Measurements from ENCODE around the gene OLIG1. TPM values are rescaled to one million over a fixed set of nuclear protein-coding genes. Genes with fewer than 3 reads are reported as not detected.

OLIG1 gene
- total RNA-seq, 1 experiment from 2014 or later = not detected

- POLR2A ChIA-PET = no interaction called here
- no peak for TF ChIP-seq CTCF (IDR thresholded peaks at IDR 0.05; ENCODE audit: insufficient read depth in 1 of 2, low read depth in 1 of 2, low read length in 1 of 2, severe bottlenecking in 1 of 2, unreplicated experiment in 1 of 2)
- Histone ChIP-seq H3K27me3 (replicated peaks; ENCODE audit: control insufficient read depth, insufficient read depth, low read length) (no peaks in the 10 kb centered on the region), H3K4me1 (no peaks in the 10 kb centered on the region), H3K9me3 (no peaks in the 10 kb centered on the region), H3K4me3 (ENCODE audit: low read depth, low read length) (no peak overlapping the region), H3K36me3 (ENCODE audit: control insufficient read depth, insufficient read depth, low read length) (no peaks in the 10 kb centered on the region)
- intact Hi-C loops (cut with micrococcal nuclease; ENCODE audit: unreplicated experiment) = no loop called here
- no peaks in the 10 kb centered on the region for H3K4me1 Mint-ChIP-seq (ENCODE audit: low read depth, unreplicated experiment)
- DNase-seq = no peak
- H3K27me3 Mint-ChIP-seq (ENCODE audit: insufficient read depth, unreplicated experiment) = peaks cover 24% of the 10 kb centered on the region
- H3K36me3 Mint-ChIP-seq (ENCODE audit: insufficient read depth, unreplicated experiment) = no peaks in the 10 kb centered on the region
- no peaks in the 10 kb centered on the region for H3K9me3 Mint-ChIP-seq (ENCODE audit: unreplicated experiment)
- H3K27ac Mint-ChIP-seq (ENCODE audit: unreplicated experiment) = no peak overlapping the region
- CTCF ChIA-PET = no interaction called here
- no TSS peak for BruUV-seq (replicated peaks)
- no peak overlapping the region for H3K4me3 Mint-ChIP-seq (ENCODE audit: unreplicated experiment)
Measured at GRCh38 chr21:33047231-33047630, 22.7 kb upstream of the OLIG1 start.

DNA sequence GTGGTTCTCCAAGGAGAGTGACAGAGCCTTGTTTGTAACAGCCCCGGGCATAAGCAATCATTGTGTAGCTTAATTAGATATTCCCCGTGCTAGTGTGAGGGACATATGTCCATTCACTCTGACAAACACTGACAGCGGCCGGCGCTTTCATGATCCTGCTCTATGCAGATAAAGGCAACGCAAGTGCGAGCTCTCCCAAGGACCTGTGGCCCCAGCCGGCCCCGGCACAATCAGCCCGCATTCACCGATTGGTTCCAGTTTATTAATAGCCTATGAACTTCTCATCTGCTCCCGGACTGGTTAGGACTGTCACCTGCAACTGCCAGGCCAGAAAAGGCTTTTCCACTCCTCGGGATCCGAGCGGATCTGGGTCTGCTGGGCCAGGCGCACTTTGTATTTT is 18.0 kb upstream of the OLIG1 start:
- CTCF ChIA-PET = no interaction called here
- no peak for TF ChIP-seq CTCF (IDR thresholded peaks at IDR 0.05; ENCODE audit: insufficient read depth in 1 of 2, low read depth in 1 of 2, low read length in 1 of 2, severe bottlenecking in 1 of 2, unreplicated experiment in 1 of 2)

DNA sequence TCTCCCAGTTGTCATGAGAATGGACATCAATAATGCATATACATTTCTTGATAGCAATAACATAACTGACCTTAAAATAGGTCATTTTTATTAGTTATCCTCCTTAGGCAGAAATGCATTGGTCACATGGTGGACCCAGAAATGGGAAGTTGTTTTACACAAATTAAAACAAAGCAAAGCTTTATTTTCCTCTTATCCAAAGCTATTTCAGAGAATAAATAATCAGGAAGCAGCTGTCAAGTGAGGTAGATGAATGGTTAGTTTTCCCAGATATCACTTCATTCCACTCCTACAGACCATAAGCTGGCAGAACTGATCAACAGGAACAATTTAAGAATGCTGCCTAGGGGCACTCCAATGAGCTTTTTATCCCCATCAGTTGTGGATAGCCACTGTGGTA is 16.0 kb upstream of the OLIG1 start:
- peaks cover 19% of the 10 kb centered on the region for H3K27me3 Mint-ChIP-seq (ENCODE audit: insufficient read depth, unreplicated experiment)

More for the DNA sequence above, 18.0 kb upstream of the OLIG1 start:
- Mint-ChIP-seq H3K27me3 (ENCODE audit: insufficient read depth, unreplicated experiment) (peaks cover 19% of the 10 kb centered on the region), H3K4me1 (ENCODE audit: low read depth, unreplicated experiment) (no peaks in the 10 kb centered on the region), H3K36me3 (ENCODE audit: insufficient read depth, unreplicated experiment) (no peaks in the 10 kb centered on the region), H3K4me3 (ENCODE audit: unreplicated experiment) (no peak overlapping the region), H3K9me3 (ENCODE audit: unreplicated experiment) (no peaks in the 10 kb centered on the region), H3K27ac (ENCODE audit: unreplicated experiment) (no peak overlapping the region)
- no peaks in the 10 kb centered on the region for H3K4me1 ChIP-seq
- POLR2A ChIA-PET = no interaction called here
- BruUV-seq (replicated peaks) = no TSS peak
- H3K27me3 ChIP-seq (replicated peaks; ENCODE audit: control insufficient read depth, insufficient read depth, low read length) = no peaks in the 10 kb centered on the region
- intact Hi-C loops (cut with micrococcal nuclease; ENCODE audit: unreplicated experiment) = no loop called here
- H3K4me3 ChIP-seq (ENCODE audit: low read depth, low read length) = no peak overlapping the region
- no peaks in the 10 kb centered on the region for H3K9me3 ChIP-seq
- no peak for DNase-seq
- no peaks in the 10 kb centered on the region for H3K36me3 ChIP-seq (ENCODE audit: control insufficient read depth, insufficient read depth, low read length)

More for the DNA sequence above, 16.0 kb upstream of the OLIG1 start:
- no peak overlapping the region for H3K27ac Mint-ChIP-seq (ENCODE audit: unreplicated experiment)
- H3K36me3 Mint-ChIP-seq (ENCODE audit: insufficient read depth, unreplicated experiment) = no peaks in the 10 kb centered on the region
- no peaks in the 10 kb centered on the region for H3K4me1 ChIP-seq
- ChIA-PET CTCF (no interaction called here), POLR2A (no interaction called here)
- no TSS peak for BruUV-seq (replicated peaks)
- no peak overlapping the region for H3K4me3 Mint-ChIP-seq (ENCODE audit: unreplicated experiment)
- no peaks in the 10 kb centered on the region for H3K9me3 ChIP-seq
- intact Hi-C loops (cut with micrococcal nuclease; ENCODE audit: unreplicated experiment) = no loop called here
- H3K9me3 Mint-ChIP-seq (ENCODE audit: unreplicated experiment) = no peaks in the 10 kb centered on the region
- no peak for TF ChIP-seq CTCF (IDR thresholded peaks at IDR 0.05; ENCODE audit: insufficient read depth in 1 of 2, low read depth in 1 of 2, low read length in 1 of 2, severe bottlenecking in 1 of 2, unreplicated experiment in 1 of 2)
- H3K27me3 ChIP-seq (replicated peaks; ENCODE audit: control insufficient read depth, insufficient read depth, low read length) = no peaks in the 10 kb centered on the region; the same call in 1 of the 2 replicates
- DNase-seq = no peak
- H3K4me3 ChIP-seq (ENCODE audit: low read depth, low read length) = no peak overlapping the region
- no peaks in the 10 kb centered on the region for H3K4me1 Mint-ChIP-seq (ENCODE audit: low read depth, unreplicated experiment)
- no peaks in the 10 kb centered on the region for H3K36me3 ChIP-seq (ENCODE audit: control insufficient read depth, insufficient read depth, low read length)
